Measurements from ENCODE around the gene KCNAB1.

GRCh38 chr3:156409694-156410093 is 289.3 kb downstream of the KCNAB1 start:
- TF ChIP-seq CTCF (IDR thresholded peaks at IDR 0.05; ENCODE audit: low read length) (no peak), EZH2 (IDR thresholded peaks at IDR 0.05; ENCODE audit: borderline replicate concordance, low read length) (no peak)
